Upper lobe of right lung (tissue), 1 donor: ENCODE measurements around the gene MMP17. TPM values are rescaled to one million over a fixed set of nuclear protein-coding genes. Genes with fewer than 3 reads are reported as not detected.

Source experiments
- ATAC-seq: fragments of 200-7000 bp; cut with Tn5 transposase; one replicate; pipeline ENCODE4 v1.9.1; 2020; ENCODE audit warnings: mild to moderate bottlenecking, moderate library complexity
- DNase-seq: peaks from one replicate; pipeline ENCODE4 v3.0.0-alpha.2; 2020
- H3K27ac ChIP-seq: fragments of 200-600 bp; one replicate; pipeline ENCODE4 v1.8.0; 2022
- H3K27me3 ChIP-seq: fragments of 200-600 bp; one replicate; pipeline ENCODE4 v1.8.0; 2022; ENCODE audit warnings: mild to moderate bottlenecking
- H3K36me3 ChIP-seq: fragments of 200-600 bp; one replicate; pipeline ENCODE4 v1.8.0; 2022
- H3K4me1 ChIP-seq: fragments of 200-600 bp; one replicate; pipeline ENCODE4 v1.8.0; 2022
- H3K4me3 ChIP-seq: fragments of 200-600 bp; one replicate; pipeline ENCODE4 v1.8.0; 2022; ENCODE audit warnings: mild to moderate bottlenecking
- H3K9me3 ChIP-seq: fragments of 200-600 bp; one replicate; pipeline ENCODE4 v1.8.0; 2022
- intact Hi-C: fragments of 100-400 bp; cut with DNase I; formaldehyde crosslinking; loops from one replicate; pipeline ENCODE4 v1.11.0; 2022
- total RNA-seq: library from RNA; stranded (reverse); fragmentation: NEBNext Ultra II Directional; extraction: Animal tissue kit (Norgen Biotek cat#: 25700); gene quantifications from one replicate; pipeline ENCODE4 v1.2.1, GENCODE V29; 2021
- TF ChIP-seq, protein P1 (sequence below): fragments of 200-600 bp; IDR thresholded peaks from one replicate; pipeline ENCODE4 v1.8.0; 2022; ENCODE audit warnings: antibody characterized with exemption
- donor health status: DM: no; HTN: yes; CAD: no; lungs with severe emphysema.

Gene MMP17
- total RNA-seq, 1 donor from 2014 or later = 4.1 TPM

DNA sequence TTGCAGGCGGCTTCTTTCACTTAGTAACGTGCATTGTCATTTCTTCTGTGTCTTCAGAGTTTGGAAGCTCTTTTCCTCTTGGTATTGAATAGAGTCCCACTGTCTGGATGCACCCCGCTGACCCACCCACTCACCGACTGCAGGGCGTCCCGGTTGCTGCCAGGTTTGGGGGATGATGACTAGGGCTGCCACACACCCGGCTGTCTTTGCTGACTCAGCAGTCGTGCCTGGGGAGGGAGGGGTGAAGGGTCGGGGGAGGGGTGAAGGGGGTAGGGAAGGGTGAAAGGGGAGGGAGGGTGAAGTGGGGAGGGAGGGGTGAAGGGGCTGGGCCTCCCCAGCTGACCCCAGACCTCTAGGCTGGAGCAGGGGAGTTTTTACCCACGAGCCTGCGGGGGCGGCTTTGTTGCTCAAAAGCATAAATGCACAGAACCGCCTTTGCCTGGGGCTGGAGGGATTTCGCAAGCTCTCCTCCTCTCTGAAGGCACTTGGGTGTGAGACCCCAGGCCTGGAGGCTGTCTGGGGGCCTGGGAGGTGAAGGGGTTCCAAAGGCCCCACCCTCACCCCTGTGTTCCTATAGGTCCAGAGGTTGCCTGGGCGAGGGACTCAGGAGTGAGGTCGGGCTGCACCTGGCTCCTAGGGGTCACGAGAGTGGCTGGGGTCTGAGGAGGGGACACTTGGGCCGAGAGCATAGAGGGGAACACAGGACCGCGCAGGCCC, 35.0 kb downstream of the MMP17 start:
- ATAC-seq (no peak), DNase-seq (no peak)

DNA sequence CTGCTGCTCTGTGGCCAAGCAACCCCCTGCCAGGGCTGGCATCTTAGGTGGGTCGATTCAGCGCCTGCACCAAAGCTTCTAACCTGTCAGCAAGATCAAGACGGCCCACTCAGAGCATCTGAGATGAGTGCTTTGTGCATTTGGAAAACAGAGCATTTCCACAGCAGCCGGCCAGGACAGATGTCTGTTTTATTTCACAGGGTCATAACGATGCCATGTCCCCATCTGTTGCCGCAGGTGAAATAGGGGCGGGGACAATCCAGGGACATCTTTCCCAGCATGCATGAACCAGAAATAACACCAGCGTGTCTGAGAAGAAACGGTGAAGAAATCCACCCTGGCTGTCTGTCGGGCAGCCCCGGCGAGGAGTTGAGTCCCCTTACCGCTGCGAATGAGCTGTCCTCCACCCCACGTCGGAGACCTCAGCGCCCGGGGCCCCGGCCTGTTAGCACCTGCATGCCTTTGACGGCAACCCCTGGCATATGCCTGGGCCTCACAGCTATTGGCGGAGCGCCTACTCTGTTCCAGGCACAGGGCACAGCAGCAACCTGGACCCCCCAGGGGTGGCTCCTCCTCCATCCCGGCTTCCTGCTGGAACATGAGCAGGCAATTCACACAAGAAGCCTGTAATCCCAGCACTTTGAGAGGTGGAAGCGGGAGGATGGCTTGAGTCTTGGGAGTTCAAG, 35.7 kb downstream of the MMP17 start:
- no peaks in the 10 kb centered on the region for H3K27me3 ChIP-seq
- intact Hi-C loops = no loop called here
- H3K4me1 ChIP-seq = peaks cover 9% of the 10 kb centered on the region
- no peaks in the 10 kb centered on the region for H3K36me3 ChIP-seq
- no peak overlapping the region for H3K27ac ChIP-seq
- H3K4me3 ChIP-seq = no peak overlapping the region
- DNase-seq (no peak), ATAC-seq (no peak)
- no peaks in the 10 kb centered on the region for H3K9me3 ChIP-seq
- TF ChIP-seq, protein P1, sequence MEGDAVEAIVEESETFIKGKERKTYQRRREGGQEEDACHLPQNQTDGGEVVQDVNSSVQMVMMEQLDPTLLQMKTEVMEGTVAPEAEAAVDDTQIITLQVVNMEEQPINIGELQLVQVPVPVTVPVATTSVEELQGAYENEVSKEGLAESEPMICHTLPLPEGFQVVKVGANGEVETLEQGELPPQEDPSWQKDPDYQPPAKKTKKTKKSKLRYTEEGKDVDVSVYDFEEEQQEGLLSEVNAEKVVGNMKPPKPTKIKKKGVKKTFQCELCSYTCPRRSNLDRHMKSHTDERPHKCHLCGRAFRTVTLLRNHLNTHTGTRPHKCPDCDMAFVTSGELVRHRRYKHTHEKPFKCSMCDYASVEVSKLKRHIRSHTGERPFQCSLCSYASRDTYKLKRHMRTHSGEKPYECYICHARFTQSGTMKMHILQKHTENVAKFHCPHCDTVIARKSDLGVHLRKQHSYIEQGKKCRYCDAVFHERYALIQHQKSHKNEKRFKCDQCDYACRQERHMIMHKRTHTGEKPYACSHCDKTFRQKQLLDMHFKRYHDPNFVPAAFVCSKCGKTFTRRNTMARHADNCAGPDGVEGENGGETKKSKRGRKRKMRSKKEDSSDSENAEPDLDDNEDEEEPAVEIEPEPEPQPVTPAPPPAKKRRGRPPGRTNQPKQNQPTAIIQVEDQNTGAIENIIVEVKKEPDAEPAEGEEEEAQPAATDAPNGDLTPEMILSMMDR = no peak

More for the DNA sequence above, 35.0 kb downstream of the MMP17 start:
- TF ChIP-seq, protein P1 = no peak
- H3K4me3 ChIP-seq = no peak overlapping the region
- H3K9me3 ChIP-seq = no peaks in the 10 kb centered on the region
- no peaks in the 10 kb centered on the region for H3K27me3 ChIP-seq
- H3K27ac ChIP-seq = no peak overlapping the region
- H3K36me3 ChIP-seq = no peaks in the 10 kb centered on the region
- peaks cover 9% of the 10 kb centered on the region for H3K4me1 ChIP-seq
- intact Hi-C loops = no loop called here

DNA sequence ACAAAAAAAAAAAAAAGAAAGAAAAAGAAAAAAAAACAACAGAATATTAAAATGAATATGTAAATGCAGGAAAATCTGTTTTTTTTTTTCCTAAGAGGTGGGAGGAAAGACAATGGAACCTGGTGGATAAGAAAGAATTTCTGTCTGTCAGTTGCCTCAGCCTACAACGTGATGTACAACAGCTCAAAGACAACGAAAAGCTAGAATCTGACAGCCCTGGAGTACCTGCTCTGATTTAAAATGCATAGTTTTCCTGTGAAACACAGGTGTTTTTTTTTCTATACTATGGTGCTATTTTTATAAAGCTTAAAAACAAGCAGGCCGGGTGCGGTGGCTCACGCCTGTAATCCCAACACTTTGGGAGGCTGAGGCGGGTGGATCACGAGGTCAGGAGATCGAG, 36.3 kb downstream of the MMP17 start:
- DNase-seq (no peak), ATAC-seq (no peak)
- peaks cover 9% of the 10 kb centered on the region for H3K4me1 ChIP-seq
- intact Hi-C loops = no loop called here
- no peak overlapping the region for H3K27ac ChIP-seq
- TF ChIP-seq, protein P1 = no peak
- no peak overlapping the region for H3K4me3 ChIP-seq
- no peaks in the 10 kb centered on the region for H3K9me3 ChIP-seq
- H3K36me3 ChIP-seq = no peaks in the 10 kb centered on the region
- H3K27me3 ChIP-seq = no peaks in the 10 kb centered on the region

DNA sequence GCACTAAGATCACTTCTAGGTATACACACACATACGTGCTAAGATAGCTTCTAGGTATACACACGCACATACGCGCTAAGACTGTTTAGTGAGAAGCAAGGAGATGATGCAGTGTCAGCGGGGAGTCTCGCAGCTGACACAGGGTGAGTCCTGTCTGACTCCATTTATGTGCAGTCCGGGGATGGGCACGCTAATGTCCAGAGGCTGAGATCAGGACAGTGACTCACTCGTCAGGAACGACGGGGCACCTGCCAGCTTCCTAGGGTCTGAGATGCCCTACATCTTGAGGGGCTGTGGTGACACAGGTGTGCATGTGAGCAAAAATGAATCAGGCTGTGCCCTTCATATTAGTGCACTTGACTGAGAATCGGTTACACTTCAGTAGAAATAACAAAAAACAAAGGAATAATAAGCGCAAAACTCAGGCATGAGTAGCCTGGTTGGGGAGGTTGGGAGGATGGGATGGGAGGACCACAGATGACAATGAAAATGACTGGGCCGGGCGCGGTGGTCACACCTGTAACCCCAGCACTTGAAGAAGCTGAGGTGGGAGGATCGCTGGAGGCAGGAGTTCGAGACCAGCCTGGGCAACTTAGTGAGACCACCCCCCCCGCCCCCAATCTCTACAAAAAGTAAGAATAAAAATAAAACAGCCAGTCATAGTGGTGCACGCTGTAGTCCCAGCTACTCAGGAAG, 37.1 kb downstream of the MMP17 start:
- no peaks in the 10 kb centered on the region for H3K9me3 ChIP-seq
- no peaks in the 10 kb centered on the region for H3K27me3 ChIP-seq
- TF ChIP-seq, protein P1 = no peak
- intact Hi-C loops = no loop called here
- DNase-seq (peak; percentile 28), ATAC-seq (no peak)
- H3K4me1 ChIP-seq = peaks cover 8% of the 10 kb centered on the region
- H3K4me3 ChIP-seq = no peak overlapping the region
- H3K27ac ChIP-seq = no peak overlapping the region
- no peaks in the 10 kb centered on the region for H3K36me3 ChIP-seq

DNA sequence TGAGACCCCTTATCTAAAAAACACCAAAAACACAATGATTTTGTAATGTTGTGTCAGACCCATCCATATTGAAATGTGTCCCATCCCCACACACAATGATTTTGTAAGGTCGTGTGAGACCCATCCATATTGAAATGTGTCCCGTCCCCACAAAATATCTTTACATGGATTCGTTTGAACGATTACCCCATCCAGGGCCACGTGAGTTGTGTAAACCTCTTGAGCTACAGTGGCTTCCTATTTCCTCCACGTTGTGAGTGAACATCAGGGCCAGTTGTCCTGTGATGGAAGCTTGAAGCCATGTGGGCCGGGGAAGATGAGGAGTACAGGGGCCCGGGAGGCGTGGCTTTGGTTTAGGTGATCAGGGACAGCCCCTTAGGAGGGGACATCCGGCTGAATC, 39.3 kb downstream of the MMP17 start:
- H3K4me1 ChIP-seq = no peaks in the 10 kb centered on the region
- intact Hi-C loops = no loop called here
- TF ChIP-seq, protein P1 = no peak
- H3K27me3 ChIP-seq = no peaks in the 10 kb centered on the region
- DNase-seq (no peak), ATAC-seq (no peak)
- H3K36me3 ChIP-seq = no peaks in the 10 kb centered on the region
- no peaks in the 10 kb centered on the region for H3K9me3 ChIP-seq
- H3K27ac ChIP-seq = no peak overlapping the region
- H3K4me3 ChIP-seq = no peak overlapping the region
